CD8-positive, alpha-beta memory T cell (primary cell): Measurements from ENCODE around the gene PRR30. TPM values are rescaled to one million over a fixed set of nuclear protein-coding genes. Genes with fewer than 3 reads are reported as not detected.

Experiments used
- CTCF ChIA-PET: fragments of 350-600 bp; sonication (Branson Sonifier 250); formaldehyde crosslinking; loops from one replicate; lab custom pipeline; 2021; ENCODE audit warnings: antibody characterized with exemption; lab: Charles Lee
- POLR2A ChIA-PET: fragments of 350-600 bp; sonication (Branson Sonifier 250); formaldehyde crosslinking; loops from one replicate; lab custom pipeline; 2021; ENCODE audit warnings: antibody characterized with exemption; lab: Charles Lee
- DNase-seq, 5 donors: peaks; one replicate each; pipeline versions ENCODE4 v3.0.0 to v3.0.0-alpha.2; 2020 to 2022; ENCODE audit warnings: mixed read lengths in 1 of 5
- H3K27ac ChIP-seq: one replicate; pipeline ENCODE4 v1.7.0; 2013; ENCODE audit warnings: low read depth, mild to moderate bottlenecking, low read length, moderate library complexity
- H3K27me3 ChIP-seq: 2 replicates; pipeline ENCODE4 v1.7.0; 2013; ENCODE audit warnings: low read length, mild to moderate bottlenecking; ENCODE audit not compliant: insufficient read depth, poor library complexity, severe bottlenecking
- H3K36me3 ChIP-seq: 2 replicates; pipeline ENCODE4 v1.7.0; 2013; ENCODE audit warnings: mild to moderate bottlenecking, low read length, moderate library complexity; ENCODE audit not compliant: insufficient read depth
- H3K4me1 ChIP-seq: 2 replicates; pipeline ENCODE4 v1.7.0; 2013; ENCODE audit warnings: mild to moderate bottlenecking, low read length, moderate library complexity; ENCODE audit not compliant: insufficient read depth
- H3K4me3 ChIP-seq: 2 replicates; pipeline ENCODE4 v1.7.0; 2013; ENCODE audit warnings: mild to moderate bottlenecking, low read length
- H3K9me3 ChIP-seq: 2 replicates; pipeline ENCODE4 v1.7.0; 2013; ENCODE audit warnings: mild to moderate bottlenecking, low read length
- H3K27ac Mint-ChIP-seq, 8 donors: one replicate each; pipeline ENCODE4 v1.8.0; 2020 to 2021; ENCODE audit warnings: mixed read lengths in 8 of 8, mild to moderate bottlenecking in 6 of 8, inconsistent platforms in 3 of 8, moderate library complexity in 3 of 8
- H3K27me3 Mint-ChIP-seq, 2 donors: one replicate each; pipeline ENCODE4 v1.8.0; 2020 to 2021; ENCODE audit warnings: mixed read lengths in 2 of 2, mild to moderate bottlenecking in 1 of 2, moderate library complexity in 1 of 2
- H3K36me3 Mint-ChIP-seq, 3 donors: one replicate each; pipeline ENCODE4 v1.8.0; 2020 to 2021; ENCODE audit warnings: mixed read lengths in 3 of 3, inconsistent platforms in 1 of 3, mild to moderate bottlenecking in 1 of 3
- H3K4me1 Mint-ChIP-seq, 3 donors: one replicate each; pipeline ENCODE4 v1.8.0; 2020 to 2021; ENCODE audit warnings: mixed read lengths in 3 of 3, inconsistent platforms in 1 of 3, mild to moderate bottlenecking in 1 of 3
- H3K4me3 Mint-ChIP-seq, 7 donors: one replicate each; pipeline ENCODE4 v1.8.0; 2020 to 2021; ENCODE audit warnings: mixed read lengths in 7 of 7, mild to moderate bottlenecking in 6 of 7, moderate library complexity in 4 of 7, inconsistent platforms in 2 of 7
- H3K9me3 Mint-ChIP-seq, 5 donors: one replicate each; pipeline ENCODE4 v1.8.0; 2020 to 2022; ENCODE audit warnings: mixed read lengths in 5 of 5, mild to moderate bottlenecking in 3 of 5, moderate library complexity in 2 of 5, inconsistent platforms in 1 of 5
- polyA plus RNA-seq: library from polyadenylated mRNA; unstranded; fragments of 300-500 nt; fragmentation: Illumina TruSeq; gene quantifications from one replicate; pipeline ENCODE4 v1.2.3, GENCODE V29; 2021
- total RNA-seq, 2 experiments: library from RNA; stranded (reverse); gene quantifications; one replicate each; pipeline ENCODE4 v1.2.3, GENCODE V29; 2021

The PRR30 gene
- not detected for total RNA-seq
- polyA plus RNA-seq = not detected

DNA sequence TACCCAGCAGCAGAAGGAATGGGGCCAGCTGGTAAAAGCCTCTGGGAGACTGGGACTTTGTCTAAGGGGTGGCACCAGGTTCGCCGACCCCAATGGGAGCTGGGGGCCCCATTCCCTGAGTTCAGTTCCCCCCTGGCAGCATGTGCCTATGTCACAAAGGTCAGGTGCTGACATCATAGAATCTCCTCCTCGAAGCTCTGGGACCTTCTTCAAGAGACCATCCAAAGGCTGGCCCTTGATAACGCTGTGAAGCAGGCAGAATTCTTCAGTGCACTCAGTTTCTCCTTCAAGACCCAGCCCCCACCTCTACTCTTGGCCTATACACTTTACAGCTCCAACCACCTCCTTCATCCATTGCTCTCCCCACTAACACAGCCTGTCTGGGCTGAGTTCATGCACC, at the start of gene PRR30:
Gene PRR30, minus strand, starts transcription at position 101 of the 400 bp plus-strand sequence. CDS start 1,081 bp downstream, outside the sequence.
- DNase-seq = no peak
- no peaks in the 10 kb centered on the region for H3K36me3 ChIP-seq

DNA sequence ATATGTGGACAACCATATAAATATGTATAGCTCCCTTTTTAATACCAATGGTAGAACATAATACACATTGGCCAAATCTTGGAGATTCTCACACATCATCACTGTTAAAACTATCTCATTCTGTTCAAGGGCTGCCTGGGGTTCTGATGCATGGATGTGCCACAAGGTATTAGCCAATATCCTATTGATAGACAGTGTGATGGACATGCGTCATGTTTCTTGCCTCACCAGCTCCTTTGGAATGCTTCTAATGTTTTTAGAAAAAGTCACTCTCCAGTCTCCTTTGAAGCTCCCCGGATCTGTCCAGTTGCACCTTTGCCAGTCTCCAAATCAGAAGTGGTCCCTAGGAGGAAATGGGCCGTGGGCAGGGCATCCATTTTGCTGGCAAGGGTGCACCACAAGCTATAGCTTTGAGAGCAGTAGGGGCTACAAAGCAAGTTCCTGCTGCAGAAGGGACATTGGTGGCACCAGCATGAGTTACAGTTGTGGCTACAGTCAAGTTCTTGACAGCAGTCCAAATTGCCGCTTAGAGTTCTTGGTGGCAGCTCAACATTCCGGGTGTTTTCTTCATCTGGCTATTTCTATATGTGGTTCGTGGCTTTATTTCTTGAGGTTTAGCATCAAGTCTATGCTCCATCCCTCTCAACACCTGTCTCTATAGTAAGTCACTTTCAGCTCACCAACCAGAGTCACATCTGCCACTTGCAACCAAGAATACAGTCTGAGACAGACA, 47.6 kb upstream of the PRR30 start:
- H3K36me3 Mint-ChIP-seq = no peaks in the 10 kb centered on the region
- Histone ChIP-seq H3K36me3 (no peaks in the 10 kb centered on the region), H3K9me3 (no peaks in the 10 kb centered on the region), H3K4me3 (no peak overlapping the region), H3K27me3 (no peaks in the 10 kb centered on the region), H3K27ac (no peak overlapping the region), H3K4me1 (no peaks in the 10 kb centered on the region)
- no peaks in the 10 kb centered on the region for H3K4me1 Mint-ChIP-seq
- H3K4me3 Mint-ChIP-seq = no peak overlapping the region
- DNase-seq = no peak
- CTCF ChIA-PET = interaction anchor here (1.3 kb wide), 1 partner anchor 93 kb away, joined by 4 read pairs; no protein-coding TSS in a partner anchor
- no peaks in the 10 kb centered on the region for H3K9me3 Mint-ChIP-seq
- POLR2A ChIA-PET = interaction anchor here (0.7 kb wide), 1 partner anchor 747 kb away, joined by 8 read pairs; no protein-coding TSS in a partner anchor
- peaks cover 21 to 38% of the 10 kb centered on the region in 2 donors for H3K27me3 Mint-ChIP-seq
- no peak overlapping the region for H3K27ac Mint-ChIP-seq

More for the DNA sequence above, at the start of gene PRR30:
- H3K27ac Mint-ChIP-seq = peak within 1 kb of the TSS in 2 of 8 donors; percentile 17 to 69
- POLR2A ChIA-PET = no interaction called here
- Histone ChIP-seq H3K9me3 (no peaks in the 10 kb centered on the region), H3K4me1 (no peaks in the 10 kb centered on the region), H3K27ac (no peak within 1 kb of the TSS), H3K4me3 (no peak within 1 kb of the TSS), H3K27me3 (no peaks in the 10 kb centered on the region)
- CTCF ChIA-PET = no interaction called here
- peaks cover 0 to 5% of the 10 kb centered on the region in 2 donors for H3K27me3 Mint-ChIP-seq
- H3K9me3 Mint-ChIP-seq = peaks cover 0 to 6% (median 4%) of the 10 kb centered on the region in 5 donors
- peaks cover 0 to 7% (median 0%) of the 10 kb centered on the region in 3 donors for H3K4me1 Mint-ChIP-seq
- peak within 1 kb of the TSS in 2 of 7 donors; percentile 15 to 32 for H3K4me3 Mint-ChIP-seq
- H3K36me3 Mint-ChIP-seq = peaks cover 0 to 5% (median 2%) of the 10 kb centered on the region in 3 donors

DNA sequence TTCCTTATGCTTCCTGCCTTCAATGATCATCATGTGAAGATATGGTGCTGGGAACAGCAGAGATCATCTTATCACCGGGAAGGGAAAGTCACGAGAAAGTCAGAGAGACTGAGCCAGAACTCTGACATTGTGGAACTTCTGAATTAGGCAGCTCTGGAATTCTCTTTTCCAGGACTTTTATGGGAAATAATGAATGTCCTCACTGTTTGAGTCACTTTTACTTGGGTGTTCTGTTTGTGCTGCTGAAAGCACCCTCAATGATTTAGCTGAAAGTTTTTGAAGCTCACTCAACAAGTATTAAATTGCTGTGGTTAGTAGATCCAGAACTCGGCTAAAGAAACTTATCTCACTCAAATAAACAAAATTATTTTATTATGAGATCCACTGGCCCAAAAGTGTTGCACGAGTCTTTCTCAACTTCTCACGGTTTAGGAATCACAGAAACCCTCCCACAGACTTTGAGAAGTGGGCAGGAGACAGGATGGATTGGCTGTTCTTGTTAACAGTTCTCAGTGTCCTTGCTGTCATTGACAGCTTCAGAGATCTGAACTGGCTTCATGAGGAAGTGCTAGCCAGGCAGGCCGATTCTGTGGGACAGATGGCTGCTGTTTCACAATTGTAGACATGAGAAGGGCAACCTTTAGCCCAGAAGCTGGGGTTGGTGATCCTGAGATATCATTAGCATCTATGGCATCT, 46.3 kb upstream of the PRR30 start:
- Mint-ChIP-seq H3K36me3 (no peaks in the 10 kb centered on the region), H3K4me1 (no peaks in the 10 kb centered on the region), H3K9me3 (no peaks in the 10 kb centered on the region), H3K27ac (no peak overlapping the region), H3K27me3 (peaks cover 28 to 45% of the 10 kb centered on the region in 2 donors), H3K4me3 (no peak overlapping the region)
- H3K9me3 ChIP-seq = no peaks in the 10 kb centered on the region
- no peaks in the 10 kb centered on the region for H3K27me3 ChIP-seq
- no peaks in the 10 kb centered on the region for H3K36me3 ChIP-seq
- CTCF ChIA-PET = no interaction called here
- H3K27ac ChIP-seq = no peak overlapping the region
- no peak for DNase-seq
- POLR2A ChIA-PET = interaction anchor here (0.6 kb wide), 1 partner anchor 76 kb away, joined by 3 read pairs; no protein-coding TSS in a partner anchor
- H3K4me1 ChIP-seq = no peaks in the 10 kb centered on the region
- no peak overlapping the region for H3K4me3 ChIP-seq

DNA sequence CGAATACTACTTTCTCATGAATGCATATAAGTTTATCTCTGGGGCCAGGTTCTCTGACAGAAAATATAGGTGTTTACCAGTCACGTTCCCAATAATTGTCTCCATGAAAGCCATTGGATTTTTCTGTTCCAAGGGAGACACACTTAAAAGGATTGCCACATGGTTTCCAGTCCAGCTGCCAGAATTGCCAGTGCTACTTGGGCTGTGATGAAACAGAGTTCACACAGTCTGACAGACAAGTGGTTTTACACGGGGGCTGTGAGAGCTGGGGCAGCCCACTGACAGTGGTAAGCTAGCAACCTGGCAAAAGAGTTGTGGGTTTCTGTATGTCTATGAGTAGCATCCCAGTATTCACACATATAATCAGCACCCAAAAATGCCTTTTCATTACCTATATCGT, 44.9 kb upstream of the PRR30 start:
- no peak overlapping the region for H3K4me3 Mint-ChIP-seq
- H3K9me3 Mint-ChIP-seq = no peaks in the 10 kb centered on the region
- ChIA-PET POLR2A (no interaction called here), CTCF (no interaction called here)
- peaks cover 29 to 55% of the 10 kb centered on the region in 2 donors for H3K27me3 Mint-ChIP-seq
- Histone ChIP-seq H3K36me3 (no peaks in the 10 kb centered on the region), H3K9me3 (no peaks in the 10 kb centered on the region), H3K27me3 (no peaks in the 10 kb centered on the region), H3K4me1 (no peaks in the 10 kb centered on the region), H3K27ac (no peak overlapping the region), H3K4me3 (no peak overlapping the region)
- DNase-seq = no peak
- H3K36me3 Mint-ChIP-seq = no peaks in the 10 kb centered on the region
- H3K4me1 Mint-ChIP-seq = no peaks in the 10 kb centered on the region
- no peak overlapping the region for H3K27ac Mint-ChIP-seq

DNA sequence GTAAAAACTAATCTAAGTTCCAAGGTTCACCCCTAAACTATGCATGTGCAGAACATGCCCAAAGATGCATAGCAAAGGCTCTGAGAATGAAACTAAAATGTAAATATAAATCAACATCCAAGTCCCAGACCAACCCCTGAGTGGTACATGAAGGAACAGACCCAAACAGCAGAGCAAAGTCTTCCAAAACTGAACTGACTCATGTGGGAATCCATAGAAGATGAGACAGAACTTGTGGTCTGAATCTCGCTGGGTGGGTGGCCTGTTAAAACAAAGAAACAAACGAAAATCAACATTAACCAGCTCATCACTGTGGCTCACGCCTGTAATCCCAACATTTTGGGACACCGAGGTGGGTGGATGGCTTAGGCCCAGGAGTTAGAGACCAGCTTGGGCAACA, 43.1 kb upstream of the PRR30 start:
- H3K4me1 ChIP-seq = no peaks in the 10 kb centered on the region
- ChIA-PET CTCF (interaction anchor here (1.8 kb wide), 1 partner anchor 12 kb away, joined by 7 read pairs; no protein-coding TSS in a partner anchor), POLR2A (no interaction called here)
- Mint-ChIP-seq H3K27ac (no peak overlapping the region), H3K27me3 (peaks cover 24 to 64% of the 10 kb centered on the region in 2 donors), H3K4me3 (no peak overlapping the region), H3K36me3 (no peaks in the 10 kb centered on the region), H3K4me1 (no peaks in the 10 kb centered on the region), H3K9me3 (no peaks in the 10 kb centered on the region)
- no peak for DNase-seq
- H3K4me3 ChIP-seq = no peak overlapping the region
- no peaks in the 10 kb centered on the region for H3K36me3 ChIP-seq
- H3K27me3 ChIP-seq = no peaks in the 10 kb centered on the region
- H3K27ac ChIP-seq = no peak overlapping the region
- H3K9me3 ChIP-seq = no peaks in the 10 kb centered on the region

DNA sequence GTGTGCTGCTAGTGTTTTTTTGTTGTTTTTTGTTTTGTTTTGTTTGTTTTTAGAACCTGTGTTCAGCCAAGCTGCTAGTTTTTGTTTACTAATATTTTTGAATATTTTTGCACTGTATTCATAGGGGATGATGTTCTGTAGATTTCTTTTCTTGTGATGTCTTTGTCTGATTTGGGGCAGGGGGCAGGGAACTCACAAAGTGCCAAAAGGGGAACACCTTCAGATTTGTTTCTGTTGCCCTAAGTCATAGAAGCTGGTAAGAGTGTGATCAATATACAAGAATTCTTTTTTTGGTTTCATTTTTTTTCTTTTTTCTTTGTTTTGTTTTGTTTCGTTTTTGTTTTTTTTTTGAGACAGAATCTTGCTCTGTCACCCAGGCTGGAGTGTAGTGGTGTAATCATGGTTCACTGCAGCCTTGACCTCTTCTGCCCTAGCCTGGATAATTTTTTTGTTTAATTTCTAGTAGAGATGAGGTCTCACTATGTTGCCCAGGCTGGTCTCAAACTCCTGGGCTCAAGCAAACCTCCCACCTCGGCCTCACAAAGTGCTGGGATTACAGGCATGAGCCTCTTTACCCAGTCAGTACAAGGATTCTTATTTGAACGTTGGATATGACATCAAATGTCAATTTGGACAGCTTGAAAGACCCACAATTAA, 40.3 kb upstream of the PRR30 start:
- peaks cover 24 to 59% of the 10 kb centered on the region in 2 donors for H3K27me3 Mint-ChIP-seq
- Histone ChIP-seq H3K27me3 (no peaks in the 10 kb centered on the region), H3K4me1 (no peaks in the 10 kb centered on the region), H3K27ac (no peak overlapping the region), H3K4me3 (no peak overlapping the region), H3K9me3 (no peaks in the 10 kb centered on the region), H3K36me3 (no peaks in the 10 kb centered on the region)
- no peaks in the 10 kb centered on the region for H3K4me1 Mint-ChIP-seq
- H3K27ac Mint-ChIP-seq = no peak overlapping the region
- ChIA-PET POLR2A (no interaction called here), CTCF (no interaction called here)
- DNase-seq = no peak
- H3K36me3 Mint-ChIP-seq = no peaks in the 10 kb centered on the region
- H3K4me3 Mint-ChIP-seq = no peak overlapping the region
- H3K9me3 Mint-ChIP-seq = no peaks in the 10 kb centered on the region

DNA sequence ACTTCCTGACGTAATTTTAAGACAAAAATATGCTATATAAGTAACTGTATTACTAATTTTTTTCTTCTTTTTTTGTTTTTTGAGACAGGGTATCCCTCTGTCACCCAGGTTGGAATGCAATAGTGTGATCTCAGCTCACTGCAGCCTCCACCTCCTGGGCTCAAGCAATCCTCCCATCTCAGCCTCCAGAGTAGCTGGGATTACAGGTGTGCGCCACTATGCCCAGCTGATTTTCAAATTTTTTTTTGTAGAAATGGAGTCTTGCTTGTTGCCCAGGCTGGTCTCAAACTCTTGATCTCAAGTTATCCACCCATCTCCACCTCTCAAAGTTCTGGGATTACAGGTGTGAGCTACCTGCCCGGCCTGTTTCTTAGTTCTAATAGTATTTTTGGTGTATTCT, 39.3 kb upstream of the PRR30 start:
- no peak overlapping the region for H3K27ac Mint-ChIP-seq
- Histone ChIP-seq H3K4me3 (no peak overlapping the region), H3K27ac (no peak overlapping the region), H3K27me3 (no peaks in the 10 kb centered on the region), H3K4me1 (no peaks in the 10 kb centered on the region), H3K9me3 (no peaks in the 10 kb centered on the region), H3K36me3 (no peaks in the 10 kb centered on the region)
- H3K36me3 Mint-ChIP-seq = no peaks in the 10 kb centered on the region
- ChIA-PET CTCF (interaction anchor here (1.6 kb wide), 1 partner anchor 9 kb away, joined by 5 read pairs; no protein-coding TSS in a partner anchor), POLR2A (no interaction called here)
- DNase-seq = no peak
- peaks cover 22 to 52% of the 10 kb centered on the region in 2 donors for H3K27me3 Mint-ChIP-seq
- H3K4me3 Mint-ChIP-seq = no peak overlapping the region
- H3K9me3 Mint-ChIP-seq = no peaks in the 10 kb centered on the region
- H3K4me1 Mint-ChIP-seq = no peaks in the 10 kb centered on the region
